GM23338 (cell line): ENCODE data around the gene CCDC70. TPM values are rescaled to one million over a fixed set of nuclear protein-coding genes. Genes with fewer than 3 reads are reported as not detected.

Experiments used
- ATAC-seq: fragments of 200-7000 bp; cut with Tn5 transposase; 3 replicates; pipeline ENCODE4 v1.9.1; 2020
- DNase-seq: peaks from one replicate; pipeline ENCODE4 v3.0.0-alpha.2; 2015; ENCODE audit warnings: low spot score
- H2AFZ ChIP-seq: fragments of 200-600 bp; sonication (generic); 2 replicates; pipeline ENCODE4 v1.8.0; 2016; ENCODE audit warnings: antibody characterized with exemption, mild to moderate bottlenecking, moderate library complexity
- H3F3A ChIP-seq: fragments of 200-600 bp; sonication (generic); replicated peaks from 2 replicates; pipeline ENCODE4 v1.8.0; 2017; ENCODE audit warnings: antibody characterized with exemption, mixed run types, low read depth
- H3K27ac ChIP-seq: fragments of 200-600 bp; sonication (generic); 2 replicates; pipeline ENCODE4 v1.6.1; 2016; ENCODE audit warnings: low read depth
- H3K27me3 ChIP-seq: fragments of 200-600 bp; sonication (generic); 2 replicates; pipeline ENCODE4 v1.8.0; 2016; ENCODE audit warnings: mild to moderate bottlenecking, mixed run types, moderate library complexity; ENCODE audit not compliant: insufficient read depth
- H3K36me3 ChIP-seq: fragments of 200-600 bp; sonication (generic); 2 replicates; pipeline ENCODE4 v1.8.0; 2016; ENCODE audit warnings: mild to moderate bottlenecking; ENCODE audit not compliant: insufficient read depth
- H3K4me1 ChIP-seq: fragments of 200-600 bp; sonication (generic); 2 replicates; pipeline ENCODE4 v1.8.0; 2016; ENCODE audit warnings: mild to moderate bottlenecking, moderate library complexity; ENCODE audit not compliant: insufficient read depth
- H3K4me2 ChIP-seq: fragments of 200-600 bp; sonication (generic); 2 replicates; pipeline ENCODE4 v1.7.1; 2017; ENCODE audit warnings: mixed run types
- H3K4me3 ChIP-seq: fragments of 200-600 bp; sonication (generic); 2 replicates; pipeline ENCODE4 v1.6.1; 2016; ENCODE audit warnings: mixed run types
- H3K79me2 ChIP-seq: fragments of 200-600 bp; sonication (generic); replicated peaks from 2 replicates; pipeline ENCODE4 v1.8.0; 2017; ENCODE audit warnings: mild to moderate bottlenecking; ENCODE audit not compliant: insufficient read depth
- H3K9me2 ChIP-seq: fragments of 200-600 bp; sonication (generic); 2 replicates; pipeline ENCODE4 v1.8.0; 2017; ENCODE audit not compliant: insufficient read depth
- H4K20me1 ChIP-seq: fragments of 200-600 bp; sonication (generic); replicated peaks from 2 replicates; pipeline ENCODE4 v1.8.0; 2017; ENCODE audit warnings: mild to moderate bottlenecking; ENCODE audit not compliant: insufficient read depth
- H3K27ac Mint-ChIP-seq: 2 replicates; pipeline ENCODE4 v1.8.0; 2020; ENCODE audit warnings: inconsistent platforms, mild to moderate bottlenecking, moderate library complexity, mixed read lengths
- H3K27me3 Mint-ChIP-seq: 3 replicates; pipeline ENCODE4 v1.8.0; 2022; ENCODE audit warnings: low read depth, mild to moderate bottlenecking, moderate library complexity, mixed read lengths, inconsistent platforms; ENCODE audit not compliant: insufficient read depth, poor library complexity
- H3K36me3 Mint-ChIP-seq: 3 replicates; pipeline ENCODE4 v1.8.0; 2021; ENCODE audit warnings: low read depth, mild to moderate bottlenecking, inconsistent platforms, moderate library complexity, mixed read lengths
- H3K4me1 Mint-ChIP-seq: 3 replicates; pipeline ENCODE4 v1.8.0; 2020; ENCODE audit warnings: mild to moderate bottlenecking, inconsistent platforms, mixed read lengths
- H3K4me3 Mint-ChIP-seq: 3 replicates; pipeline ENCODE4 v1.8.0; 2021; ENCODE audit warnings: moderate library complexity, mild to moderate bottlenecking, inconsistent platforms, mixed read lengths
- H3K9me3 Mint-ChIP-seq: 3 replicates; pipeline ENCODE4 v1.8.0; 2020; ENCODE audit warnings: moderate library complexity, mild to moderate bottlenecking, inconsistent platforms, mixed read lengths
- CREB1 ChIP-seq: fragments of 250-450 bp; sonication (Bioruptor Pico); IDR thresholded peaks from 2 replicates; pipeline ENCODE4 v1.5.0; 2020; ENCODE audit warnings: low read depth, mild to moderate bottlenecking, moderate library complexity
- EZH2phosphoT487 ChIP-seq: fragments of 200-600 bp; sonication (generic); IDR thresholded peaks from one replicate; pipeline ENCODE4 v1.8.1; 2018; ENCODE audit warnings: antibody characterized with exemption; ENCODE audit not compliant: unreplicated experiment
- STAT1 ChIP-seq: IDR thresholded peaks from one replicate; pipeline ENCODE4 v1.6.1; 2016; ENCODE audit warnings: antibody characterized with exemption; ENCODE audit not compliant: unreplicated experiment
- polyA plus RNA-seq: library from polyadenylated mRNA; unstranded; fragments of >200 nt; fragmentation: Nextera tagmentation; extraction: Ambion mirVana; gene quantifications from 2 replicates; pipeline ENCODE4 v1.2.1, GENCODE V29; 2016
- total RNA-seq: library from RNA; depleted of rRNA; stranded (reverse); fragments of >200 nt; shearing (Covaris generic); gene quantifications from 2 replicates; pipeline ENCODE4 v1.2.3, GENCODE V29; 2014
- TF ChIP-seq, protein P1 (sequence below): IDR thresholded peaks from 2 replicates; pipeline ENCODE4 v1.6.1; 2016; ENCODE audit warnings: antibody characterized with exemption
- TF ChIP-seq, protein P2 (sequence below): IDR thresholded peaks from one replicate; pipeline ENCODE4 v1.6.1; 2018; ENCODE audit warnings: antibody characterized with exemption; ENCODE audit not compliant: unreplicated experiment
- TF ChIP-seq, protein P3 (sequence below): fragments of 250-450 bp; sonication (Bioruptor Pico); IDR thresholded peaks from 2 replicates; pipeline ENCODE4 v1.5.0; 2020; ENCODE audit warnings: mild to moderate bottlenecking, moderate library complexity

The CCDC70 gene
- total and polyA plus RNA-seq, 2 experiments from 2014 or later: not detected

DNA sequence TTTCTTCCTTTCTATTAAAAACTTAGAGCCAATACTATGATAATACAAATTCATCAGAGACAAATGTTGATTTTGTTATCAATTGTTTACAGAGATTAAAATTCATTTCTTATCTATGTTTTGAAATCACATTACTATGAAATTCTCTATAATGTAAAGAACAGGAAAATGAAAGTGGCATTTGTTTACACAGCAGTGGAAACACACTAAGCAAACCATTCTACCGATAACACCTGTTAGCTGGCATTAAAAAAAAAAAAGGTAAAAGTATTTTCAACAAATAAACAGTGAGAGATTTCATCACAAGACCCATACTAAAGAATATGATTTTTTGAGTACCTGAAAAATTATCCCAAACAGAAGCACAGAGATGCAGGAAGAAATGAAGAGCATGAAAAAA, 4.8 kb upstream of the CCDC70 start:
- Histone ChIP-seq H3K4me1 (peaks cover 3% of the 10 kb centered on the region; the same call in 1 of the 2 replicates), H3K36me3 (no peaks in the 10 kb centered on the region), H3K27ac (no peak overlapping the region), H3K4me3 (no peak overlapping the region), H4K20me1 (no peaks in the 10 kb centered on the region), H3K27me3 (no peaks in the 10 kb centered on the region), H3K79me2 (no peaks in the 10 kb centered on the region), H3K9me2 (no peaks in the 10 kb centered on the region), H3F3A (no peaks in the 10 kb centered on the region), H3K4me2 (no peak overlapping the region), H2AFZ (no peak overlapping the region)
- no peaks in the 10 kb centered on the region for H3K36me3 Mint-ChIP-seq
- H3K9me3 Mint-ChIP-seq: no peaks in the 10 kb centered on the region
- peaks cover 6% of the 10 kb centered on the region for H3K27me3 Mint-ChIP-seq
- H3K27ac Mint-ChIP-seq: no peak overlapping the region
- ATAC-seq (no peak), DNase-seq (no peak)
- H3K4me3 Mint-ChIP-seq: no peak overlapping the region
- H3K4me1 Mint-ChIP-seq: peaks cover 11% of the 10 kb centered on the region; the same call in 2 of the 3 replicates
- TF ChIP-seq EZH2phosphoT487: no peak
- TF ChIP-seq CREB1 (CRISPR knock-in tag): no peak
- TF ChIP-seq, protein P1, sequence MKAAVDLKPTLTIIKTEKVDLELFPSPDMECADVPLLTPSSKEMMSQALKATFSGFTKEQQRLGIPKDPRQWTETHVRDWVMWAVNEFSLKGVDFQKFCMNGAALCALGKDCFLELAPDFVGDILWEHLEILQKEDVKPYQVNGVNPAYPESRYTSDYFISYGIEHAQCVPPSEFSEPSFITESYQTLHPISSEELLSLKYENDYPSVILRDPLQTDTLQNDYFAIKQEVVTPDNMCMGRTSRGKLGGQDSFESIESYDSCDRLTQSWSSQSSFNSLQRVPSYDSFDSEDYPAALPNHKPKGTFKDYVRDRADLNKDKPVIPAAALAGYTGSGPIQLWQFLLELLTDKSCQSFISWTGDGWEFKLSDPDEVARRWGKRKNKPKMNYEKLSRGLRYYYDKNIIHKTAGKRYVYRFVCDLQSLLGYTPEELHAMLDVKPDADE: no peak
- TF ChIP-seq STAT1: no peak
- TF ChIP-seq, protein P2, sequence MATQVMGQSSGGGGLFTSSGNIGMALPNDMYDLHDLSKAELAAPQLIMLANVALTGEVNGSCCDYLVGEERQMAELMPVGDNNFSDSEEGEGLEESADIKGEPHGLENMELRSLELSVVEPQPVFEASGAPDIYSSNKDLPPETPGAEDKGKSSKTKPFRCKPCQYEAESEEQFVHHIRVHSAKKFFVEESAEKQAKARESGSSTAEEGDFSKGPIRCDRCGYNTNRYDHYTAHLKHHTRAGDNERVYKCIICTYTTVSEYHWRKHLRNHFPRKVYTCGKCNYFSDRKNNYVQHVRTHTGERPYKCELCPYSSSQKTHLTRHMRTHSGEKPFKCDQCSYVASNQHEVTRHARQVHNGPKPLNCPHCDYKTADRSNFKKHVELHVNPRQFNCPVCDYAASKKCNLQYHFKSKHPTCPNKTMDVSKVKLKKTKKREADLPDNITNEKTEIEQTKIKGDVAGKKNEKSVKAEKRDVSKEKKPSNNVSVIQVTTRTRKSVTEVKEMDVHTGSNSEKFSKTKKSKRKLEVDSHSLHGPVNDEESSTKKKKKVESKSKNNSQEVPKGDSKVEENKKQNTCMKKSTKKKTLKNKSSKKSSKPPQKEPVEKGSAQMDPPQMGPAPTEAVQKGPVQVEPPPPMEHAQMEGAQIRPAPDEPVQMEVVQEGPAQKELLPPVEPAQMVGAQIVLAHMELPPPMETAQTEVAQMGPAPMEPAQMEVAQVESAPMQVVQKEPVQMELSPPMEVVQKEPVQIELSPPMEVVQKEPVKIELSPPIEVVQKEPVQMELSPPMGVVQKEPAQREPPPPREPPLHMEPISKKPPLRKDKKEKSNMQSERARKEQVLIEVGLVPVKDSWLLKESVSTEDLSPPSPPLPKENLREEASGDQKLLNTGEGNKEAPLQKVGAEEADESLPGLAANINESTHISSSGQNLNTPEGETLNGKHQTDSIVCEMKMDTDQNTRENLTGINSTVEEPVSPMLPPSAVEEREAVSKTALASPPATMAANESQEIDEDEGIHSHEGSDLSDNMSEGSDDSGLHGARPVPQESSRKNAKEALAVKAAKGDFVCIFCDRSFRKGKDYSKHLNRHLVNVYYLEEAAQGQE: no peak
- TF ChIP-seq, protein P3, sequence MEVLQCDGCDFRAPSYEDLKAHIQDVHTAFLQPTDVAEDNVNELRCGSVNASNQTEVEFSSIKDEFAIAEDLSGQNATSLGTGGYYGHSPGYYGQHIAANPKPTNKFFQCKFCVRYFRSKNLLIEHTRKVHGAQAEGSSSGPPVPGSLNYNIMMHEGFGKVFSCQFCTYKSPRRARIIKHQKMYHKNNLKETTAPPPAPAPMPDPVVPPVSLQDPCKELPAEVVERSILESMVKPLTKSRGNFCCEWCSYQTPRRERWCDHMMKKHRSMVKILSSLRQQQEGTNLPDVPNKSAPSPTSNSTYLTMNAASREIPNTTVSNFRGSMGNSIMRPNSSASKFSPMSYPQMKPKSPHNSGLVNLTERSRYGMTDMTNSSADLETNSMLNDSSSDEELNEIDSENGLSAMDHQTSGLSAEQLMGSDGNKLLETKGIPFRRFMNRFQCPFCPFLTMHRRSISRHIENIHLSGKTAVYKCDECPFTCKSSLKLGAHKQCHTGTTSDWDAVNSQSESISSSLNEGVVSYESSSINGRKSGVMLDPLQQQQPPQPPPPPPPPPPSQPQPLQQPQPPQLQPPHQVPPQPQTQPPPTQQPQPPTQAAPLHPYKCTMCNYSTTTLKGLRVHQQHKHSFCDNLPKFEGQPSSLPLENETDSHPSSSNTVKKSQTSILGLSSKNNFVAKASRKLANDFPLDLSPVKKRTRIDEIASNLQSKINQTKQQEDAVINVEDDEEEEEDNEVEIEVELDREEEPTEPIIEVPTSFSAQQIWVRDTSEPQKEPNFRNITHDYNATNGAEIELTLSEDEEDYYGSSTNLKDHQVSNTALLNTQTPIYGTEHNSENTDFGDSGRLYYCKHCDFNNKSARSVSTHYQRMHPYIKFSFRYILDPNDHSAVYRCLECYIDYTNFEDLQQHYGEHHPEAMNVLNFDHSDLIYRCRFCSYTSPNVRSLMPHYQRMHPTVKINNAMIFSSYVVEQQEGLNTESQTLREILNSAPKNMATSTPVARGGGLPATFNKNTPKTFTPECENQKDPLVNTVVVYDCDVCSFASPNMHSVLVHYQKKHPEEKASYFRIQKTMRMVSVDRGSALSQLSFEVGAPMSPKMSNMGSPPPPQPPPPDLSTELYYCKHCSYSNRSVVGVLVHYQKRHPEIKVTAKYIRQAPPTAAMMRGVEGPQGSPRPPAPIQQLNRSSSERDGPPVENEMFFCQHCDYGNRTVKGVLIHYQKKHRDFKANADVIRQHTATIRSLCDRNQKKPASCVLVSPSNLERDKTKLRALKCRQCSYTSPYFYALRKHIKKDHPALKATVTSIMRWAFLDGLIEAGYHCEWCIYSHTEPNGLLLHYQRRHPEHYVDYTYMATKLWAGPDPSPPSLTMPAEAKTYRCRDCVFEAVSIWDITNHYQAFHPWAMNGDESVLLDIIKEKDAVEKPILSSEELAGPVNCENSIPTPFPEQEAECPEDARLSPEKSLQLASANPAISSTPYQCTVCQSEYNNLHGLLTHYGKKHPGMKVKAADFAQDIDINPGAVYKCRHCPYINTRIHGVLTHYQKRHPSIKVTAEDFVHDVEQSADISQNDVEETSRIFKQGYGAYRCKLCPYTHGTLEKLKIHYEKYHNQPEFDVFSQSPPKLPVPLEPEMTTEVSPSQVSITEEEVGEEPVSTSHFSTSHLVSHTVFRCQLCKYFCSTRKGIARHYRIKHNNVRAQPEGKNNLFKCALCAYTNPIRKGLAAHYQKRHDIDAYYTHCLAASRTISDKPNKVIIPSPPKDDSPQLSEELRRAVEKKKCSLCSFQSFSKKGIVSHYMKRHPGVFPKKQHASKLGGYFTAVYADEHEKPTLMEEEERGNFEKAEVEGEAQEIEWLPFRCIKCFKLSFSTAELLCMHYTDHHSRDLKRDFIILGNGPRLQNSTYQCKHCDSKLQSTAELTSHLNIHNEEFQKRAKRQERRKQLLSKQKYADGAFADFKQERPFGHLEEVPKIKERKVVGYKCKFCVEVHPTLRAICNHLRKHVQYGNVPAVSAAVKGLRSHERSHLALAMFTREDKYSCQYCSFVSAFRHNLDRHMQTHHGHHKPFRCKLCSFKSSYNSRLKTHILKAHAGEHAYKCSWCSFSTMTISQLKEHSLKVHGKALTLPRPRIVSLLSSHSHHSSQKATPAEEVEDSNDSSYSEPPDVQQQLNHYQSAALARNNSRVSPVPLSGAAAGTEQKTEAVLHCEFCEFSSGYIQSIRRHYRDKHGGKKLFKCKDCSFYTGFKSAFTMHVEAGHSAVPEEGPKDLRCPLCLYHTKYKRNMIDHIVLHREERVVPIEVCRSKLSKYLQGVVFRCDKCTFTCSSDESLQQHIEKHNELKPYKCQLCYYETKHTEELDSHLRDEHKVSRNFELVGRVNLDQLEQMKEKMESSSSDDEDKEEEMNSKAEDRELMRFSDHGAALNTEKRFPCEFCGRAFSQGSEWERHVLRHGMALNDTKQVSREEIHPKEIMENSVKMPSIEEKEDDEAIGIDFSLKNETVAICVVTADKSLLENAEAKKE: no peak
